ENCODE results near the gene THTPA.
A peak's percentile ranks its signal among the peaks of the same experiment; 100 is the strongest.

GRCh38 chr14:23562822-23563472 is 6.9 kb downstream of the THTPA start:
- no peak for TF ChIP-seq POLR2A (IDR thresholded peaks at IDR 0.05)
- TF ChIP-seq, protein P1, sequence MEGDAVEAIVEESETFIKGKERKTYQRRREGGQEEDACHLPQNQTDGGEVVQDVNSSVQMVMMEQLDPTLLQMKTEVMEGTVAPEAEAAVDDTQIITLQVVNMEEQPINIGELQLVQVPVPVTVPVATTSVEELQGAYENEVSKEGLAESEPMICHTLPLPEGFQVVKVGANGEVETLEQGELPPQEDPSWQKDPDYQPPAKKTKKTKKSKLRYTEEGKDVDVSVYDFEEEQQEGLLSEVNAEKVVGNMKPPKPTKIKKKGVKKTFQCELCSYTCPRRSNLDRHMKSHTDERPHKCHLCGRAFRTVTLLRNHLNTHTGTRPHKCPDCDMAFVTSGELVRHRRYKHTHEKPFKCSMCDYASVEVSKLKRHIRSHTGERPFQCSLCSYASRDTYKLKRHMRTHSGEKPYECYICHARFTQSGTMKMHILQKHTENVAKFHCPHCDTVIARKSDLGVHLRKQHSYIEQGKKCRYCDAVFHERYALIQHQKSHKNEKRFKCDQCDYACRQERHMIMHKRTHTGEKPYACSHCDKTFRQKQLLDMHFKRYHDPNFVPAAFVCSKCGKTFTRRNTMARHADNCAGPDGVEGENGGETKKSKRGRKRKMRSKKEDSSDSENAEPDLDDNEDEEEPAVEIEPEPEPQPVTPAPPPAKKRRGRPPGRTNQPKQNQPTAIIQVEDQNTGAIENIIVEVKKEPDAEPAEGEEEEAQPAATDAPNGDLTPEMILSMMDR (IDR thresholded peaks at IDR 0.05): peak; percentile 75 to 87 (median 79)

Measured in uterus (tissue), 2 donors.